ENCODE data around the gene PRKCSH. TPM values are rescaled to one million over a fixed set of nuclear protein-coding genes. Genes with fewer than 3 reads are reported as not detected.
"Not testable (repeated sequence)": the region's sequence is repeated elsewhere in the genome, so short reads cannot be mapped to it uniquely, and the experiment has no call there.

Gene PRKCSH
- total RNA-seq, 1 donor from 2014 or later, result 182 TPM

DNA sequence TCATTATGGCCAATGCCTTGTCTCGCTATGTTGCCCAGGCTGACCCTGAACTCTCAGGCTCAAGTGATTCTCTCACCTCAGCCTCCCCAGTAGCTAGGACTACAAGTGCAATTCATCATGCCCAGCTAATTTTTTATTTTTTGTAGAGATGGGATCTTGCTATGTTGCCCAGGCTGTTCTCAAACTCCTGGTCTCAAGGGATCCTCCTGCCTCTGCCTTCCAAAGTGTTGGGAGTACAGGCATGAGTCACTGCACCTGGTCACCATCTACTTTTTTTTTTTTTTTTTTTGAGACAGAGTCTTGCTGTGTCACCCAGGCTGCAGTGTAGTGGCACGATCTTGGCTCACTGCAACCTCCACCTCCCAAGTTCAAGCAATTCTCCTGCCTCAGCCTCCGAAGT lies 39.9 kb downstream of the PRKCSH start:
- not testable (repeated sequence) for DNase-seq (ENCODE audit: low spot score)

- no peak for DNase-seq (ENCODE audit: low spot score)
Observed at GRCh38 chr19:11475861-11476260, 40.4 kb downstream of the PRKCSH start.

DNA sequence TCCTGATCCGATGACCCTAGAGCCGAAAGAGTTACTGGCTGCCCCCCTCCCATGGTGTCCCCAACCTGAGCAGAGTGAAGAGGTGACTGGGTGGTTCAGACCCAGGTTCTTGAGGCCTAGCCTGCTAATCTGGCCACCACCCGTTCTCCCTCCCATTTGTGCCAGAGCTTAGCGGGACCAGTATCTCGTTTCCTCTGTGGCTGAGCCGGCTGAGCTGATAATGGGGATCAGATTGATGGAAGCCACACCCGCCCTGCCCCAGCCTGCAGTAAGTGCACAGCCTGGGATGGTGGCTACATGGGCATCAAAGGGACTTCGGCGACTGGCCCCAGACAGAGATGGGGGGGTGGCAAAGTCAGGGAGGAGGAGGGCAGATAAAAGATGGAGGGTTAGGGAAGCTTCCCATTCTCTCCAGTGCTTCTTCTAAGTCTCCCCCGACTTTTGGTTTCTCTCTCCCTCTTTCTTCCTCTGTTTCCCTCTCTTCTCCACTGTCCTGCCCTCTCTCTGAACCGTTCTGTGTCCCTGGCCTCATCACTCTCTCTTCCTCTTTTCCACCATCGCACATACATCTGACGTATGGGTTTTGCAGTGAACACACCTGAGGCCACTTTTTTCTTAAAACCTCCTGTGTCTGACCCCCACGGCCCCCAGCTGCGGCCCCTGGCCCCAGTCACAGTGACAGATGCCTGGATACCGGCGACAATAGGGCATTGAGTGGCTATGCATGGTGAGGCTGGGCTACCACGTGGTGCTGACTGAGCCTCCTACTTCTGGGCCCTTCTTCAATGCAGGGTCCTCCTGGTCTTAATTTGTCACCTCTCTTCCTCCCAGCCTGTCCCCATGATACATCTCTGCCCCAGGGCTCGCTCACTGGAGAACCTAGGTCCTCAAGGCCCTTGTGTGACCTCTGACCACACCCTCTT lies 43.0 kb downstream of the PRKCSH start:
- DNase-seq (ENCODE audit: low spot score), result no peak

DNA sequence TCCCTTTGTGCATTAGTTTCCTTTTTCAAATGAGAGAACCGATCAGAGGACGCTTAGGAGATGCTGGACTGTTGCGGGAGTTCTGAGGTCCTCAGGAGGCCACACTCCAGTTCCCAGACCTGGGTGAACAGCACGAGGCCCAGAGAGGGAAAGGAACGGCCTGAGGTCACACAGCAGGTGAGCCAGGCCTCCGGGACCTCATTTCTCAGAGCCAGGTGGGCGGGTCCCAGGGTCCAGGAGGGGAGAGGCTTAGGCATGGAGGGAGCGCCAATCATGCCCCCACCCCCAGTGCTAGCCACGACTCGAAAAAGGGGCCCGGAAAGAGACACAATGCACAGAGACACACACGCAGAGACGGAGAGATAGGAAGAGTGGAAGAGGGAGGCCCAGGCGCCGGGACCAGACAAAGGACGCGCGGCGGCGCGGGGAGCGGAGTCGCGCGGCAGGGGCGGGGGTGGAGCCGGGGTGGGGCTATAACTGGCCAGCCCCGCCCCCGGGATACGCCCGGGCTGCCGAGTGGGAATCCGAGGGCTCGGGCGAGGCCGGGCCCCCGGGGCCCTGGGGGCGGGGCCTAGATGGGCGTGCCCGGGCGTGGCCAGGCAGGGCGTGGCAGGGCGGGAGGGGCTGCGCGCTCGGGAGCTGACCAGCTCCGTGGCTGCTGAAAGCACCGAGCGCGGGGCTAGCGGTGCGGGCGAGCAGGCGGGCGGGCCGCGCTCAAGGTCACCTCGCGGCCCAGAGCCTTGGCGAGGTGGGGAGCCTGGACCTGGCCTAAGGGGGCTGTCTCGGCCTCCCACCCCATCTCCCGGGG lies 43.9 kb downstream of the PRKCSH start:
- DNase-seq (ENCODE audit: low spot score), result no peak

- no peak for DNase-seq (ENCODE audit: low spot score)
Observed at GRCh38 chr19:11479898-11480714, 44.7 kb downstream of the PRKCSH start.

DNA sequence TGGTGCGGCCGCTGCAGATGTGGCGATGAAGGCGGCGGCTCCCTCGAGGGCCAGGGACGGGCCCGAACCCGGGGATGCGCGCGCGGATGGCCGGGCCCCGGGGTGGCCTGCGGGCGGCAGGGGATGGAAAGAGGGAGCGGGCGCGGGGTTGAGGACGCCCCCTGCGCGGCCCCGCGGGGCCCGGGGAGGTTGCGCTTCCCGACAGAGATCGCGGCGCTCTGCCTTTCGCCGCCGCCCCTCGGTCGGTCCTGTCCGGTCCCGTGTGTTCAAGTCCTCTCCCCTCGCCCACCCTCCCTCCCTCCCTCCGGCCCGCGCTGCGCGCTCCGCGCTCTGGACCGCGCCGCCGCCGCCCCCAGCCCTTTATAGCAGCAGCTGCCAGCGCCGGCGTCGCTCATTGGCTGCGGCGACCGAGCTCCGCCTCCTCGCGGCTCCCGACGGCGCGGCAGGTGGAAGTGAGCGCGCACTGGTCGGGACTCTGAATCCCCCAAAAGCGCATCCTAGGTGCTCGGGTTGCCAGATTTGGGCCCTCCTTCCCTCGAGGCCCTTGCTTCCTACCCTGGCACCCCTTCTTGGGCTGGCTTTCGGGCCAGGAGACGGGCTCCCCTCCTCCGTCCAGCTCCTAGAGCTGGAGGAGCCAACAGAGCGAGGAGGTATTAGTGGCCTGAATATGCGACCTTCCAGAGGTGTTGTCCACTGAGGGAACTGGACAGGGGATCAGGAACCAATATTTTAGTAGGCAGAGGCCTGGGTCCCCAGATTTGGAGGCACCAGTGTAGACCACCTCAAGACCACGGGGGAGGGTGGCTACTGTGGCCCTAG lies 45.5 kb downstream of the PRKCSH start, which contains the start of gene ELAVL3:
TSS of gene ELAVL3 (minus strand) at position 332 of the 819 bp plus-strand sequence. CDS start 438 bp downstream, outside the sequence.
- DNase-seq (ENCODE audit: low spot score), result no peak

DNA sequence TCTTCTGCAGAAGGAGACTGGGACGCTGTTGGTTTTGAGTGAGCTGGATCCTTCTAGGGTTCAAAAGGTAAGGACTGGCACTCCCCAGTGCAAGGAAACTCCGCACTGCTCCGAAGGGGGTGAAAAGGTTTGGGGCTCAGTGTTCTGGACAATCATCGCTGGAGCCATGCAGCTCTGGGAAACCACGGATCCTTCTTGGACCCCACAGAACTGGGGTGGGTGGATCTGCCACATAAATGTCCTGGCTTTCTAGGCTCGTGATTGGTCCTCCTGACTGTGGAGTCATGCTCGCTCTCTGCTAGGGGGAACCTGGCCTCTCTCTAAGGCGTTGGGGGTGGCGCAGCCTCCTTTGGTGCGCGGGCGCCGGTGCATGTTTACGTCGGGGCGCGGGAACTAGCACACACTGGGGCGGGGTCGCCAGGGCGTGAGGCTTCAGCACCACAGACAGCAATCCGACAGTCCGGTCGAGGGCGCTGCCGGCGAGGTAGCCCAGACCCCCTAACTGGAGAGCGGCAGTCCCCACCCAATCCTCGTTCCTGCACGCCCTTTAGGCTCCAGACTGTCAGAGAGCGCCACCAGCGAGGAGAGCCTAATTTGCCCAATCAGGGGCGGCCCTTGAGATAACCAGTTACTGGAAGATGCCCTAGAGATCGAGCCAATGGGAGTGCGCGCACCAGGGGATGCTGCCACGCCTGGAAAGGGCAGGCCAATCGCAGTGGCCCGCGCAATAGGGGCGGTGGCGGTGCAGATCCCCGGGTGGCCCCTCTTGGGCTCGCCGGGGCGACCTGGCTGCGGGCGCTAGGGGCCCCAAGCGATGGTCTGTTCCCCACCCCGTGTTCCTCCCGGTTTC lies 46.3 kb downstream of the PRKCSH start:
- DNase-seq (ENCODE audit: low spot score), result peak; percentile 86

GRCh38 chr19:11482384-11483050 lies 47.1 kb downstream of the PRKCSH start:
- DNase-seq (ENCODE audit: low spot score), result peak; percentile 69

- DNase-seq (ENCODE audit: low spot score), result no peak
Observed at GRCh38 chr19:11483366-11484111, 48.1 kb downstream of the PRKCSH start.

DNA sequence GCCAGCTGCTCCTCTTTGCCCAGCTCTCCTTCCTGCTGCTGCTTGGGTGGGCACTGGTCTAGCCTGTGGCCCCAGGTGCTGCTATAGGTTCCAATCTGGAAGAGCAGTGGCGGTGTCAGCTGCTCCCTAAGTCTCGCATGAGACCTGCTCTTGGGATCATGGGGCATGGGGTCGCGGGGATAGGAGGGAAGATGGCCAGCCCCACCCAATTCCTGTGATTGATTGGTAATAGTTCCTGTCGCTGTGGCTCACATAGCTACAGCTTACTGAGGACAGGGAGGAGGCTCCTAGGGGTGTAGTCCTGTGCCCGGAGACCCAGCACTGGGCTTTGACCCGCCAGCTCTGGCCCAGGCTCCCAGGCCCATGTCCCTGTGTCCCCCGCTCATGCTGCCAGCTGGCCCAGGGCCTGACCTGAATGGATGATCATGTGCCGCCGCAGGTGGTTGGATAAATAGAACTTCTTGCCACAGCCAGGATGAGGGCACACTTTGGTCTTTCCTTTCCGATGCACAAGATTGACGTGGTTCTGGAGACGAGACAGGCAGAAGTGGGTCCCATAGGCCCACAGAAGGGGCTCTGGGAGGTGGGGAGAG lies 49.9 kb downstream of the PRKCSH start:
- no peak for DNase-seq (ENCODE audit: low spot score)

- no peak for DNase-seq (ENCODE audit: low spot score)
Observed at GRCh38 chr19:11486661-11487503, 51.4 kb downstream of the PRKCSH start.

DNA sequence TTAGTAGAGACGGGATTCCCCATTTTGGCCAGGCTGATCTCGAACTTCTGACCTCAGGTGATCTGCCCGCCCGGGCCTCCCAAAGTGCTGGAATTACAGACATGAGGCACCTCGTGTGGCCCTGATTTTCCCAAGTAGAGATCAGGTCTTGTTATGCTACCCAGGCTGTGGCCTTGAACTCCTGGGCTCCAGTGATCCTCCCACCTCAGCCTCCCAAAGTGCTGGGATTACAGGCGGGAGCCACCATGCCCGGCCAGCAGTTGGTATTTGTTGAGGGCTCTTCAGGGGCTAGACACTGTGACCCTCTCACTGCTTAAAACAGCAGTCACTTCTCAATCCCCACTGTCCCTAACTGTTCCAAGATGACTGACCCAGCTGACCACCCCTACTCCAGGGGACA lies 53.9 kb downstream of the PRKCSH start:
- no peak for DNase-seq (ENCODE audit: low spot score)

DNA sequence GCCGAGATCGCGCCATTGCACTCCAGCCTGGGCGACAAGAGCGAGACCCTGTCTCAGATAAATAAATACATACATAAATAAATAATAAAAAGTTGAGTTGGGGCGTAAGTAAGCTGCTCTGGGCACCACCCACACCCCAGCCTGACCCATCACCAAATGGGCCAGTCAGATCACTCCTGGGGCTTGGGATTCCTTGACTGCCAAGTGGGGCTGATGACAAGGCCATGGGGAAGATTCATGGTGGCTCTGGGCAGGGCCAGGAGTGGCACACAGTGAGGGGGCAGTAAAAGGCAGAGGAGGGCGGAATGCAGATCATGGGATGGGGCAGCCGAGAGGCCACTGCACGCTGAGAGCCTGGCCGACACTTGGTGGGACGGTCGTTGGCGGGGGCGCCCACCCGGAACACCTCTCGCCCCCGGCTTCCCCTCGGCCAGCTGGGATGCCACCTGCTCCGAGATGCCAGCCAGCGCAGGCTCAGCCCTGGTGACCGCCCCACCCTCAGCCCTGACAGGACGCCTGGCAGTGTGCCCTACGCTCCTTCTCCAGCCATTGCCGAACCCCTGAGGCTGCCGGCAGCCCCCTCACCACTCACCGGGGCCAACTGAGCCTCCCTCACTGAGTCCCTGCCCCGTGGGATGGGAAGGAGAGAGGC lies 59.3 kb downstream of the PRKCSH start:
- no peak for DNase-seq (ENCODE audit: low spot score)

- DNase-seq (ENCODE audit: low spot score), result no peak
Observed at GRCh38 chr19:11495481-11495880, 60.0 kb downstream of the PRKCSH start.

- no peak for DNase-seq (ENCODE audit: low spot score)
Observed at GRCh38 chr19:11495885-11496284, 60.5 kb downstream of the PRKCSH start.

DNA sequence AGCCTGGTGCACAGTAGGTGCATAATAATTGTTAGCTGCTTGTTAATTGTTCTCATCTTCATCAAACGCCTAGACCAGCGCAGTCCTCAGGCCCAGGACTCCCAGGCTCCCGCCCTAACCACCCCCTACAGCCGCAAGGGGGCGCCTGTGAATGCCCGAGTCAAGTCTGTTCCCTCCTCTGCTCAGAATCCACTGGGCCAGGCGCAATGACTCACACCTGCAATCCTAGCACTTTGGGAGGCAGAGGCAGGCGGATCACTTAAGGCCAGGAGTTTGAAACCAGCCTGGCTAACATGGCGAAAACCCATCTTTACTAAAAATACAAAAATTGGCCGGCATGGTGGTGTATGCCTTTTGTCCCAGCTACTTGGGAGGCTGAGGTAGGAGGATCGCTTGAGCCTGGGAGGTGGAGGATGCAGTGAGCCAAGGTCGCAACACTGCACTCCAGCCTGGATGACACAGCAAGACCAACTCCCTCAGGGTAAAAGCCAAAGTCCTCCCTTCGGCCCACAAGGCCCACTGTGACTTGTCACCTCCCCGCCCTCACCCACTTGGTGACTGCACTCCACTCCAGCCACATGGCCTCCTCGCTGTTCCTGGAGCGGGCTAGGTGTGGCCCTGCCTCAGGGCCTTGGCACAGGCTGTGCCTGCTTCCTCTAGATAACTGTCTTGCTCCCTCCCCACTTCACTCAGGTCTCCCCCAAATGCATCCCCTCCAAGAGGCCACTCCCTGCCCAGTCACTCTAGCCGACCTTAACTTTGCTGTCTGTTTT lies 61.1 kb downstream of the PRKCSH start:
- DNase-seq (ENCODE audit: low spot score), result peak; percentile 52

Data from umbilical cord (tissue), 2 donors.